GM23248 (cell line): Measurements from ENCODE around the gene LGALS1.

ENCODE experiments used
- EZH2 ChIP-seq: fragments of 200-600 bp; sonication (generic); IDR thresholded peaks from 2 replicates; pipeline ENCODE4 v1.6.1; 2018; ENCODE audit warnings: antibody characterized with exemption, mild to moderate bottlenecking; ENCODE audit not compliant: insufficient read depth, poor library complexity, severe bottlenecking
- EZH2phosphoT487 ChIP-seq: fragments of 200-600 bp; sonication (generic); IDR thresholded peaks from 2 replicates; pipeline ENCODE4 v1.6.1; 2018; ENCODE audit warnings: antibody characterized with exemption, moderate library complexity, mild to moderate bottlenecking, low read depth; ENCODE audit not compliant: insufficient read depth

DNA sequence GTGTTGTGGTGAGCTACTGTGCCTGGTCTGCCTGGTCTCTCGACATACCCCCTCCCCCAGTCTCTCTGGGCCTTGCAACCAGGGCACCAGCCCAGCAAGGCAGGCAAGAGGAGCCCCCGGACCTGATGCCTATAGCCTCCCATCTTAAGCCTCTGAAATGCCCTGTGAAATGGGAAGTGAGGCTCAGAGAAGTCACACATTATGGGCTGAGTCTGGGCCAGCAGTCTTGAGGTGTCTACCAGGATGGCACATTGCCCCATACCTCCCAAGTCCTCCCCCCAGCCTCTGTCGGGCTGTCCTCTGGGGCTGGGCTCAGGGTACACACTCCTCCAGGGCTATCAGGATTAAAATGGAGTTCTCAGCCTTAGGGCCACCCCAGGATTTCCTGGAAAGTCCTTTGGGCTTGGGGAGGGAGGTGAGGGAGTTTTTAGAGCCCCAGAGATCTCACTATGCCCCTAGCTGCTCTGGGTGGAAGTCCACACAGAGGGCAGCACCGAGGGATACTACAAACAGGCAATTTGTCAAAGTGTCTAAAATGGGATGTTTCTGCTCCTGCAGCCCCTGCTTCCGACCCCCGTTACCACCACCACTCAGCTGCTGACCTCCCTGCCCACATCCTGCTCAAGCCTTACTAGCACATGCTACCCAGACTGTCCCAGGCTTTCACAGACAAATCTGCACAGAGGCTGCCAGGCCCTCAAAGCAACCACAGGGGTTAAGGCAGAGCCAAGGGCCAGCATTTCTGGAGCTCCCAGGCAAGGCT, 39.1 kb upstream of the LGALS1 start:
- TF ChIP-seq EZH2 (no peak), EZH2phosphoT487 (no peak)
